Measurements from ENCODE around the gene IKZF4. TPM values are rescaled to one million over a fixed set of nuclear protein-coding genes. Genes with fewer than 3 reads are reported as not detected.
A peak's percentile ranks its signal among the peaks of the same experiment; 100 is the strongest.

Gene IKZF4
- total and polyA plus RNA-seq, 2 experiments from 2014 or later = 4.6 to 9.0 TPM

- Mint-ChIP-seq H3K9me3 (peaks cover 3% of the 10 kb centered on the region; the same call in 1 of the 3 replicates), H3K27me3 (ENCODE audit: insufficient read depth, low read depth, poor library complexity) (peaks cover 8% of the 10 kb centered on the region), H3K27ac (peak overlapping the region; percentile 98), H3K4me1 (peaks cover 30% of the 10 kb centered on the region), H3K36me3 (ENCODE audit: low read depth) (peaks cover 26% of the 10 kb centered on the region), H3K4me3 (peak overlapping the region; percentile 90)
- ATAC-seq (peak; percentile 37), DNase-seq (ENCODE audit: low spot score) (peak; percentile 80)
- Histone ChIP-seq H3K27ac (ENCODE audit: low read depth) (peak overlapping the region; percentile 98), H3K4me3 (peak overlapping the region; percentile 84), H3K4me1 (ENCODE audit: insufficient read depth) (peaks cover 22% of the 10 kb centered on the region), H3K36me3 (ENCODE audit: insufficient read depth) (0 out of 2 replicates have a peak, but pooled peaks cover 11% of the 10 kb centered on the region), H3F3A (replicated peaks; ENCODE audit: low read depth) (0 out of 2 replicates have a peak, but pooled peaks cover 13% of the 10 kb centered on the region), H2AFZ (peak overlapping the region; percentile 93), H3K4me2 (peak overlapping the region; percentile 93), H3K27me3 (ENCODE audit: insufficient read depth) (no peaks in the 10 kb centered on the region), H3K9me2 (ENCODE audit: insufficient read depth) (no peaks in the 10 kb centered on the region), H4K20me1 (replicated peaks; ENCODE audit: insufficient read depth) (peaks cover 17% of the 10 kb centered on the region), H3K79me2 (replicated peaks; ENCODE audit: insufficient read depth) (peaks cover 30% of the 10 kb centered on the region)
- no peak for TF ChIP-seq ZNF462 (CRISPR knock-in tag; IDR thresholded peaks at IDR 0.05)
- TF ChIP-seq, protein P1, sequence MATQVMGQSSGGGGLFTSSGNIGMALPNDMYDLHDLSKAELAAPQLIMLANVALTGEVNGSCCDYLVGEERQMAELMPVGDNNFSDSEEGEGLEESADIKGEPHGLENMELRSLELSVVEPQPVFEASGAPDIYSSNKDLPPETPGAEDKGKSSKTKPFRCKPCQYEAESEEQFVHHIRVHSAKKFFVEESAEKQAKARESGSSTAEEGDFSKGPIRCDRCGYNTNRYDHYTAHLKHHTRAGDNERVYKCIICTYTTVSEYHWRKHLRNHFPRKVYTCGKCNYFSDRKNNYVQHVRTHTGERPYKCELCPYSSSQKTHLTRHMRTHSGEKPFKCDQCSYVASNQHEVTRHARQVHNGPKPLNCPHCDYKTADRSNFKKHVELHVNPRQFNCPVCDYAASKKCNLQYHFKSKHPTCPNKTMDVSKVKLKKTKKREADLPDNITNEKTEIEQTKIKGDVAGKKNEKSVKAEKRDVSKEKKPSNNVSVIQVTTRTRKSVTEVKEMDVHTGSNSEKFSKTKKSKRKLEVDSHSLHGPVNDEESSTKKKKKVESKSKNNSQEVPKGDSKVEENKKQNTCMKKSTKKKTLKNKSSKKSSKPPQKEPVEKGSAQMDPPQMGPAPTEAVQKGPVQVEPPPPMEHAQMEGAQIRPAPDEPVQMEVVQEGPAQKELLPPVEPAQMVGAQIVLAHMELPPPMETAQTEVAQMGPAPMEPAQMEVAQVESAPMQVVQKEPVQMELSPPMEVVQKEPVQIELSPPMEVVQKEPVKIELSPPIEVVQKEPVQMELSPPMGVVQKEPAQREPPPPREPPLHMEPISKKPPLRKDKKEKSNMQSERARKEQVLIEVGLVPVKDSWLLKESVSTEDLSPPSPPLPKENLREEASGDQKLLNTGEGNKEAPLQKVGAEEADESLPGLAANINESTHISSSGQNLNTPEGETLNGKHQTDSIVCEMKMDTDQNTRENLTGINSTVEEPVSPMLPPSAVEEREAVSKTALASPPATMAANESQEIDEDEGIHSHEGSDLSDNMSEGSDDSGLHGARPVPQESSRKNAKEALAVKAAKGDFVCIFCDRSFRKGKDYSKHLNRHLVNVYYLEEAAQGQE (IDR thresholded peaks at IDR 0.05; ENCODE audit: unreplicated experiment) = no peak
- TF ChIP-seq, protein P2, sequence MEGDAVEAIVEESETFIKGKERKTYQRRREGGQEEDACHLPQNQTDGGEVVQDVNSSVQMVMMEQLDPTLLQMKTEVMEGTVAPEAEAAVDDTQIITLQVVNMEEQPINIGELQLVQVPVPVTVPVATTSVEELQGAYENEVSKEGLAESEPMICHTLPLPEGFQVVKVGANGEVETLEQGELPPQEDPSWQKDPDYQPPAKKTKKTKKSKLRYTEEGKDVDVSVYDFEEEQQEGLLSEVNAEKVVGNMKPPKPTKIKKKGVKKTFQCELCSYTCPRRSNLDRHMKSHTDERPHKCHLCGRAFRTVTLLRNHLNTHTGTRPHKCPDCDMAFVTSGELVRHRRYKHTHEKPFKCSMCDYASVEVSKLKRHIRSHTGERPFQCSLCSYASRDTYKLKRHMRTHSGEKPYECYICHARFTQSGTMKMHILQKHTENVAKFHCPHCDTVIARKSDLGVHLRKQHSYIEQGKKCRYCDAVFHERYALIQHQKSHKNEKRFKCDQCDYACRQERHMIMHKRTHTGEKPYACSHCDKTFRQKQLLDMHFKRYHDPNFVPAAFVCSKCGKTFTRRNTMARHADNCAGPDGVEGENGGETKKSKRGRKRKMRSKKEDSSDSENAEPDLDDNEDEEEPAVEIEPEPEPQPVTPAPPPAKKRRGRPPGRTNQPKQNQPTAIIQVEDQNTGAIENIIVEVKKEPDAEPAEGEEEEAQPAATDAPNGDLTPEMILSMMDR (conservative IDR thresholded peaks at IDR 0.05; ENCODE audit: low read depth in 2 of 2) = peak; percentile 34 to 49; a peak in 2 of 4 replicates
Measured at GRCh38 chr12:56080556-56081138, 59.8 kb downstream of the IKZF4 start.
